ENCODE results near the gene VOPP1. TPM values are rescaled to one million over a fixed set of nuclear protein-coding genes. Genes with fewer than 3 reads are reported as not detected.

Gene VOPP1
- total RNA-seq, 4 donors from 2014 or later: 15.1 to 29.8 (median 22.9) TPM

DNA sequence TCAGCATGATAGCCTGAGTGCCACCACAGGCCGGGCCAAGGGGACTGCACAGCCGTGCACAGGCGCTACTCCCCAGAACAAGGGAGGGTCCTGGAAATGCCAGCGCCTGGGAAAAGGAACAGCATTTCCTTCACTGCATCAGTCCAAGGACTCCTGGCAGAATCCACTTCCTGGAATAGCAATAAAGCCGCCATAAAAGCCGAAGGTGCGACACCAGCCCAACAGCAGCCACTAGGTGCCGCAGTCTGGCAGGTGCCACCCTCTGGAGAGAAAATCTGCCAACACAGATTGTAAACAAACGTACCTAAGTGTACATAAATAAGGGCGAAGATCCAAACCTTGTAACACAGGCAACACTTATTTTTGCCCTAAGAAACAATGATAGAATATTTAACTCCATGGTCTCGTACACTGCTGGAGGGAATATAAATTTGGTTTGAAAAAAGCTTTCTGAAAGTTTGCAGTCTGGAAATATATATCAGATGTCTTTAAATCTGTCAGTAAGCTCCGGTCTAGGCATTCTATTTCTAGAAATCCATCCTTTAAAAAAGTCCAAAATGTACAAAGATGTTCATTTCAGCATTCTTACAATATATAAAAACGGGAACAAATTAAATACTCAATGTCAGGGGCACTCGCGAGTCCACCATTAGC, 22.2 kb downstream of the VOPP1 start:
- 63% methylated on average over 15 of the region's 15 CpGs for WGBS, 2 donors
- H3K4me3 ChIP-seq (ENCODE audit: low read depth, poor library complexity, severe bottlenecking): no peak overlapping the region
- no peak for TF ChIP-seq CTCF (IDR thresholded peaks at IDR 0.05)
- TF ChIP-seq POLR2A (IDR thresholded peaks at IDR 0.05): no peak
- no peak for DNase-seq (ENCODE audit: low spot score in 2 of 2)
- intact Hi-C loops (cut with DNase I; ENCODE audit: low total_unique reads): no loop called here

- 86 to 87% methylated on average over 7 of the region's 7 CpGs for WGBS, 2 donors
- no peak overlapping the region for H3K4me3 ChIP-seq (ENCODE audit: low read depth, poor library complexity, severe bottlenecking)
- DNase-seq (ENCODE audit: low spot score in 2 of 2): no peak
- TF ChIP-seq CTCF (IDR thresholded peaks at IDR 0.05) (no peak), POLR2A (IDR thresholded peaks at IDR 0.05) (no peak)
- intact Hi-C loops (cut with DNase I; ENCODE audit: low total_unique reads): no loop called here
These were observed 22.8 kb downstream of the VOPP1 start for GRCh38 chr7:55549457-55549856.

DNA sequence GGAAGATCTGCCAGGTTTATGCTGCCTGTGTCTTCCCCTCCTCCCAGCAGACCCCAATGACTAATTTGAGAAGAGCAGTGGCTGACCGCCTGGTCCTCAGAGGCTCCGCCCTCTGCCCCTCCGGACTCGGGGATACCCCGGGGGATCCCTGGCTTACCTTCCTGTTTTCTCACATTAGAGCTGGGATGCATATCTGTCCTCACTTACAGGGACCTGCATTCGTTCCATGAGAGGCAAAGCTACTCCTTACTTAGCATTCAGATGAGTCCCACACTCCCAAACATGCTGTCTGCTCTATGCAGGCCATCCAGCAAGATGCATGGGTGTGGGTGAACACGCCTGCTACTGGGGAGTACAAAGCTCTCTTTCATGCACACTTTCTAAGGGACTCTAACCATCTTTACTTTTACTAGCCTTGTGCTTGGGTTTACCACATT, 24.0 kb downstream of the VOPP1 start:
- 73 to 80% methylated on average over 7 of the region's 7 CpGs for WGBS, 2 donors
- TF ChIP-seq POLR2A (IDR thresholded peaks at IDR 0.05) (no peak), CTCF (IDR thresholded peaks at IDR 0.05) (no peak)

GRCh38 chr7:55546814-55547213, 25.5 kb downstream of the VOPP1 start:
- TF ChIP-seq CTCF (IDR thresholded peaks at IDR 0.05): no peak
- TF ChIP-seq POLR2A (IDR thresholded peaks at IDR 0.05): no peak
- 8 to 19% methylated on average over 4 to 5 of the region's 5 CpGs for WGBS, 2 donors
- DNase-seq (ENCODE audit: low spot score in 2 of 2): peak; percentile 73 to 91
- intact Hi-C loops (cut with DNase I; ENCODE audit: low total_unique reads): no loop called here
- H3K4me3 ChIP-seq (ENCODE audit: low read depth, poor library complexity, severe bottlenecking): no peak overlapping the region

More for the DNA sequence above, 24.0 kb downstream of the VOPP1 start:
- H3K4me3 ChIP-seq (ENCODE audit: low read depth, poor library complexity, severe bottlenecking): no peak overlapping the region
- intact Hi-C loops (cut with DNase I; ENCODE audit: low total_unique reads): no loop called here
- DNase-seq (ENCODE audit: low spot score in 2 of 2): no peak

DNA sequence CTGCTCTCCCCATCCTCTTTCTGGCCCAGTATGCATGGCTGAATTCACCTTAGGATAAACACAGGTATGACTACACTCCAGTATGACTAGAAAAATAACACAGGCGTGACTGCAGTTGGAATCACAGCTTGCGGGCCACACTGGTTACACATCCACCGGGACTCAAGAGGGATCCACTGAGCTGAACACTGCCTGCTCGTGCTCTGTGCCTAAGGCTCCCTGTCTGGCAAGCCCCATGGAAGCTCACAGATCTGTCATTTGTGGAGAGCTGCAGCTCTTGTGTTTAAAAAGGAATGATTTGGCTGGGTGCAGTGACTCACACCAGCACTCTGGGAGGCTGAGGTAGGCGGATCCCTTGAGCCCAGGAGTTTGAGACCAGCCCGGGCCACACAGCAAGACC, 26.8 kb downstream of the VOPP1 start:
- 61 to 63% methylated on average over 6 of the region's 6 CpGs for WGBS, 2 donors
- no peak for TF ChIP-seq CTCF (IDR thresholded peaks at IDR 0.05)
- TF ChIP-seq POLR2A (IDR thresholded peaks at IDR 0.05): no peak
- intact Hi-C loops (cut with DNase I; ENCODE audit: low total_unique reads): no loop called here

More for the DNA sequence above, 26.8 kb downstream of the VOPP1 start:
- no peak for DNase-seq (ENCODE audit: low spot score in 2 of 2)
- H3K4me3 ChIP-seq (ENCODE audit: low read depth, poor library complexity, severe bottlenecking): no peak overlapping the region
